GM18858 (cell line): ENCODE measurements around the gene HNRNPA1.
"Not testable (repeated sequence)": the region's sequence is repeated elsewhere in the genome, so short reads cannot be mapped to it uniquely, and the experiment has no call there.

Experiments
- ATAC-seq: cut with Tn5 transposase; IDR thresholded peaks from one replicate; pipeline ENCODE4 v1.9.1; 2021; ENCODE audit not compliant: unreplicated experiment

HNRNPA1 gene

DNA sequence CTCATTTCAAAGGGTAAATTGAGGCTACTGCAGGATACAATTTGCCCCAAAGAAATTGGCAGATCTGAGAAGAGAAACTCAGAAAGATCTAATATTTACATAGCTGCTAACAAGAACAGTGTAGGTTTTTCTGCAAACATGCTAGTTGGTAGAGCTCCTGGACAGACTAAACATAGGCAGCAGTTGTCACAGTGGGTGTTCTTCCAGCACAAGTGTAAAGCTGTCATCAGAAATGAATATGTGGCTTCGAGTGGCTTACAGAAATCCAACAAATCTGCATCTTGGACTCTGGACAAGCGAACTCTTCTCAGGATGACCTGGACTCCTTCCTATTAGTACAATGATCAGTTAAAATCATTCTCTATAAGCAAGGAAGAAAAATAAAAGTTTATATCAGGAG, 6.5 kb upstream of the HNRNPA1 start:
- ATAC-seq, result no peak

DNA sequence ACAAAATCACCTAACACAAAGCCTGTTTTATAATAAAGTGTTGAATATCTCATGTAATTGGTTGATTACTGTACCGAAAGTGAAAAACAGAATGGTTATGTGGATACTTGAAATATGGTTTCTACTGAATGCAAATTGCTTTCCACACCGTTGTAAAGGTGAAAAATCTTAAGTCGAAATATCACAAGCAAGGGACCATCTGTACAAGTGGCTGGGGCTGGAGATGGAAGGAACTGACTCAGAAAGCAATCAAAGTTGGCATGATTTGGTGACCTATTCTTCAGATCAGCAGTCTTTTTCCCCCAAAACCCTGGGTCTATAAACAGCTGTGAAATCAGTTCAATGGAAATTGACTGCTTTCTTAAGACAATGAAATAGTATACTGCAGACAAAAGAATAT, 4.2 kb upstream of the HNRNPA1 start:
- ATAC-seq, result no peak

DNA sequence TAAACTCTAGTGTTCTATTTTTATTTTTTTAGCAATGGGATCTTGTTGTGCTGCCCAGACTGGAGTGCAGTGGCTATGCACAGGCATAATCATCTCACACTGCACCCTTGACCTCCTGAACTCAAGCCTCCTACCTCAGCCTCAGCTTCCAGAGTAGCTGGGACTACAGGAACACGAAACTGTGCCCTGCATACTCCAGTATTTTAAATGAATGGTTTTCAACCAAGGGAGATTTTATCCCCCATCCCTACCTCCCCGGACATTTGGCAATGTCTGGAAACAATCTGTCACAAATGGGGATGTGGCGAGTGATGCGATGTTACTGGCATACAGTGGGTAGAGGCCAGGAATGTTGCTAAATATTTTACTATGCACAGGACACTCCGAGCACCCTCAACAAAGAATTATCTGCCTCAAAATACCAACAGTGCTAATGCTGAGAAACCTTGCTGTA, 2.7 kb upstream of the HNRNPA1 start:
- ATAC-seq, result no peak

DNA sequence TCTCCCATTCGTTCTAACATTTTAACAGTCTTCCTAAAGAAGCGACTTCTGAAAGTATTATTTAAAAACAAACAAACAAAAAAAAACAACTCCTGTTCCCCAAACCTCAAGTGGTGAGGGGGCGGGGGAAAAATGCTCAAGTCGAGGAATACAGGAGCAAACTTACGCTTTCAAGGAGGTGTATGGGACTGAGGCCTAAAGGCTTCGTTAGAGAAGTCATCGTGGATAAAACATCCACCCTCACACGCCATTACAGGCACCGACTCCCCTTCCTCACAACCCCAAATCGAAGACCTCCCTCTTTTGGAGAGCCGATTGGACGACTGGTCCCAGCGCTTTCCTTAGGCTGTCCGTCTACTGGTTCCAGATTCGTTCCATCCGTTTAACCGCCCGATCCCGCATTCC, 1.3 kb upstream of the HNRNPA1 start:
- no peak for ATAC-seq

DNA sequence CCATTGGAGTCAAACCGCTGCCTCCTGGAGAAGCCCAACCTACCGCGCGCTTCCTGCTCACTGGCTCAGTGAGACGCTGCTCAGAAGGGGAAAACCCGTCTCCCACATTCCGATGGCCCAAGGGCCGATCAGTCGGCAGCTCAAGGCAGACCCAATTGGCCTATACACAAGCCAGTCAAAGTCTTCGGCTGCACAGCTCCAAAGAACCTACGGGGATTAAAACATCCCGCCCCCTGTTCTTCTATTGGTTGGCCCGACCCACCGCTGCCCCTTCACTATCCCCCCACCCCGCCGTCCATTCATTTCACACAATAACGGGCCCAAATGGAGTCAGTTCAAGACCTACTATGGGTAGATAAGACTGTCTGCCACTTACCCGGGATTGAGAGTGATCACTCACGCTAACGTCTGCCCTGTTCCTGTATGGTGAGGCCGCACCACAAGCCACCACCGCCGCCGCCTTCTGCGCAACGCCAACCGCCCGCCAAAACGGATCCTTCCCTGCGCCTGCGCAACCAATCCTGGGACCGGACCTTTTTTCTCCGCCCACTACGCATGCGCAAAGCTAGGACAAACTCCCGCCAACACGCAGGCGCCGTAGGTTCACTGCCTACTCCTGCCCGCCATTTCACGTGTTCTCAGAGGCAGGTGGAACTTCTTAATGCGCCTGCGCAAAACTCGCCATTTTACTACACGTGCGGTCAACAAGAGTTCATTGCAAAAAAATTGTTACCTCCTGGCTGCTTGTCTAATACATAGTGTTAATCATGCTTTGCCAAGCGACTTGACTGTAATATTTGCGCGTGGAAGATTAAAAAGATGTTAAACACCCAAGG, 676 bp upstream of the HNRNPA1 start, which contains the start of gene CBX5:
CBX5 (minus strand) TSS at position 491 of the 836 bp plus-strand sequence. CDS start 22,472 bp downstream, outside the sequence.
- peak; percentile 66 for ATAC-seq

DNA sequence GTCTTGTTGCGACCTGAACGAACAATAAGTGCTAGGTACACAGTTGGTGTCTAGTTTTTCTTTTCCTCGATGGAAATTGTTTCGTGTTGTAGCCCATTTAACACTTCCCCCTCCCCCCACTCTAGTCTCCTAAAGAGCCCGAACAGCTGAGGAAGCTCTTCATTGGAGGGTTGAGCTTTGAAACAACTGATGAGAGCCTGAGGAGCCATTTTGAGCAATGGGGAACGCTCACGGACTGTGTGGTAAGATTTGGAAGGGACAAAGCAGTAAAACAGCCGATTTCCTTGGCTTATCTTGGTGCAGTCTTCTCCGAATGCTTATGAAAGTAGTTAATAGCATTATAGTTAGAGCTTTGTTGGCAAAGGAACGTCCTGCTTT, 724 bp downstream of the HNRNPA1 start:
- ATAC-seq, result not testable (repeated sequence)

DNA sequence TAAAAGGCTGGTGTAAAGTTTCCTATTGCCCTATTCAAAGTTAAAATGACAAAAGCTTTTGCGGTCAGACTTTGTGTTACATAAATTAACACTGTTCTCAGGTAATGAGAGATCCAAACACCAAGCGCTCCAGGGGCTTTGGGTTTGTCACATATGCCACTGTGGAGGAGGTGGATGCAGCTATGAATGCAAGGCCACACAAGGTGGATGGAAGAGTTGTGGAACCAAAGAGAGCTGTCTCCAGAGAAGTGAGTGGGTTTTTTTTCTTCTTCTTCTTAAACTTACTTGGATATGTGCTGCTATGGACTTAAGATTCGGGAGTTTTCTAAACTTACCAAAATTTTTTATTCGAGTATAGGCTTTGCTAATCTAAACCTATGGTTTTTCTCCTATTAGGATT, 1.2 kb downstream of the HNRNPA1 start:
- not testable (repeated sequence) for ATAC-seq

DNA sequence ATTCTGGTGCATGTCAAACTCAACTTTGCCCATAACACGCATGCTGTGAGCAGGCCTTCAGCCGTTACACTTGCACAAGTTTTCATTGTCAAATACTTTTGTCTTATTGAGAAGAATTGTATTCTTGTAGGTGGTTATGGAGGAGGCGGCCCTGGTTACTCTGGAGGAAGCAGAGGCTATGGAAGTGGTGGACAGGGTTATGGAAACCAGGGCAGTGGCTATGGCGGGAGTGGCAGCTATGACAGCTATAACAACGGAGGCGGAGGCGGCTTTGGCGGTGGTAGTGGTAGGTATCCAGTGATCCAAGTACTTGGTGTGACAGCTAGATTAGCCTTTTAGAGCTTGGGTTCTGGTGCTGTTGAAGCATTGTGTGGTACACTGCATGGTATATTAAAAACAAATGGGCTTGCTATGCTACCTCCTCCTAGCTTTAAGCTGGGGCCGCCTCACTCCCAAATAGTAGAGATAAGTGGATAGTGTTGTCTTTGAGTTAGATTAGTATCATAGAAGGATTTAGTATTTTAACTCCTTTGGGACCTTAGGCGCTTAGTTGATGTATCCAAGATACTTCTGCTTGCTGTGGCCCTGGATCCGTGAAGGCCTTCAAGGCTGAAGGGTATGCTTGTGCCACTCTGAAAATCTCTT, 2.5 kb downstream of the HNRNPA1 start:
- ATAC-seq, result no peak

DNA sequence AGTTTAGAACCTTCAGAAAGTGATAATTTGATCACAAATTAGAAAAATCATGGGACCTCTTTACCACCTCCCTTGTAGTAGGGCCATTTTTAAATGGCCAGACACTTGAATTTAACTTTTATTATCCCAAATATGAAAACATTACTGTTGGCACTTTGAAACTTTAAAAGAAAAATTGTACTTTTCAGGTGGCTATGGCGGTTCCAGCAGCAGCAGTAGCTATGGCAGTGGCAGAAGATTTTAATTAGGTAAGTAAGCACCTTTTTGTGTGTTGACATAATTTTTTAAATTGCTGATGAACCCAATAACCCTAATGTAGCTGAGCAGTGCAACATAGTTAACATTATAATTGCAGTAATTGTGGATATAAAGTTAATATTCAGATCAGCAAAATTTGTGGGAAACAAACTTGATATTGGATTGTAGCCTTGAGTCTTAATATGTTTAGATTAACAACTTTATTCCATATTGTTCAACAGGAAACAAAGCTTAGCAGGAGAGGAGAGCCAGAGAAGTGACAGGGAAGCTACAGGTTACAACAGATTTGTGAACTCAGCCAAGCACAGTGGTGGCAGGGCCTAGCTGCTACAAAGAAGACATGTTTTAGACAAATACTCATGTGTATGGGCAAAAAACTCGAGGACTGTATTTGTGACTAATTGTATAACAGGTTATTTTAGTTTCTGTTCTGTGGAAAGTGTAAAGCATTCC, 3.7 kb downstream of the HNRNPA1 start:
- ATAC-seq, result not testable (repeated sequence)

DNA sequence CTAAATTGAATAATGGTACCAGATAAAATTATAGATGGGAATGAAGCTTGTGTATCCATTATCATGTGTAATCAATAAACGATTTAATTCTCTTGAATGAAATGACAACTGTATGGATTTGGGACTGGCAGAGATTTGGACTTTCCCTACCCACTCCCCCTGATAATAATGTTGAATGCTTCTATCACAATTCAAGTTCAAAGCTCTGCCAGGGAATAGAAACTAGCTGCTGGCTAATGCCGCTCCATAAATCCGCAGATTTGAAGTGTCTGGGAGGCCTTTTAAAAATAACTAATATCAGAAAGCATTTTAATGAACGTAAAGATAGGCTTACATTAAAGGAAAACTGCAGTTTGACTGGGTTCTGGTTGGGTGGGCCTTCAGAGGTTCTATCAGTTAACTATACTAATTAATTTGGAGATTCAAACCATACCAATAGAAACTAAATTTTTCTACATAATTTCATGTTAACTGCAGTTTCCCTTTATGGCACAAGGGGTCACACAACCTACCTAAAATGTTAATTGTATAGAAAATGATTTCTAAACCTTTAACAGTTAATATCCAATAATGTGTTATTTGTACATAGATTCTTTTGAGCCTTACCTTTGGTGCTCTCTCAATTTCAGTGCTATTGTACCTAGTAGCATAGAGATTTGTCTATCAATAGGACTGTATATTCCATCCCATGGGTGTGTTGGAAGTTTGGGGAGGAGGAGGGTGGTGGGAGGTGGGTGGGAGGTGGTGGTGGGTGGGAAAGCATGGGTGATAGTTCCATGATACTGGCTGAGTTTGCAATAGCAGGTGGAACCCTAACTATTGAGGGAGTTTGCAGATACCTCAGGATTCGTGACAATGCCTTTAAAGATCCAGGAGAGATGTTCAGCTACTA, 4.9 kb downstream of the HNRNPA1 start:
- no peak for ATAC-seq

DNA sequence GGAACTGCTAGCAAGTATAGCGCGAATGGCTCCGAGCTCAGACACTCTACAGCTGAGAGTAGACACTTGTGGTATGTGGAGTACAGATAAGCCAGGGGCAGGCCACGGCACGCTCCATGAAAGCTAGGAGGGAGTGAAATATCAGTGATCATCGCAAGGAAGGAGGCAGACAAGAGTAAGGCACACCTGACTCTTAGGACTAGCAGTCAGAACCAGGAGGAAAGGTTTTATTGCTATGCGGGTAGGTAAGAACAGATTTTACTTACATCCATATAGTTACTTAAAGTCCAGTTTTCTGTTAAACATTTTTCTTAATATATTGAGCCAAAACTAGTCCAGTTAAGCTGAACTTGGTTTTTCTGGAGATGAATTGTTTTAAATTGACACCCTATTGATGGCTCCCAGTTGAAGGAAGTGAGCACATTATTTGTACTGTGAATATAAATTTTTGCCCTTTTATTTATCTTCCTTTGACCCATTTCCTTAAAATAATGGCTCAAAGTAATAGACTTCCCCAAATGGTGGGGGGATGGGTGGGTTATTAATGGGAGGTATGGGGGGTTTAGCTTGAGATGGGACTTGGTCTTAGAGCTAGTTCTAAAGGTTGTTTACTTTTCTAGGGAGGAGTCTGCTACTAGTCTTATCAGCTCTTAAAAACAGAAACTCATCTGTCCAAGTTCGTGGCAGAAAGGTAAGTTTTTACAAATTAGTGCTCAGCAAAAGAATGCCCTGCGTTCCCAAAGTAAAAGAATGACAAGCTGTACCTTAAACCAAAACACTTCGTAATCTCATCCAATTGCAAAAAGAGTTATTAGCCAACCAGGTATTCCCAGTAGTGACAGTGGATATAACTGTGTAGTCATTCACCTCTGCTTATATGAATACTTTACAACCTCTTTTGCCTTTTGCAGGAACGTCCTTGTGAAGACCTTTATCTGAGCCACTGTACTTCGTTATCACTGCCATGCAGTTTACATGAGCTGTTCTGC, 5.8 kb downstream of the HNRNPA1 start:
- no peak for ATAC-seq

DNA sequence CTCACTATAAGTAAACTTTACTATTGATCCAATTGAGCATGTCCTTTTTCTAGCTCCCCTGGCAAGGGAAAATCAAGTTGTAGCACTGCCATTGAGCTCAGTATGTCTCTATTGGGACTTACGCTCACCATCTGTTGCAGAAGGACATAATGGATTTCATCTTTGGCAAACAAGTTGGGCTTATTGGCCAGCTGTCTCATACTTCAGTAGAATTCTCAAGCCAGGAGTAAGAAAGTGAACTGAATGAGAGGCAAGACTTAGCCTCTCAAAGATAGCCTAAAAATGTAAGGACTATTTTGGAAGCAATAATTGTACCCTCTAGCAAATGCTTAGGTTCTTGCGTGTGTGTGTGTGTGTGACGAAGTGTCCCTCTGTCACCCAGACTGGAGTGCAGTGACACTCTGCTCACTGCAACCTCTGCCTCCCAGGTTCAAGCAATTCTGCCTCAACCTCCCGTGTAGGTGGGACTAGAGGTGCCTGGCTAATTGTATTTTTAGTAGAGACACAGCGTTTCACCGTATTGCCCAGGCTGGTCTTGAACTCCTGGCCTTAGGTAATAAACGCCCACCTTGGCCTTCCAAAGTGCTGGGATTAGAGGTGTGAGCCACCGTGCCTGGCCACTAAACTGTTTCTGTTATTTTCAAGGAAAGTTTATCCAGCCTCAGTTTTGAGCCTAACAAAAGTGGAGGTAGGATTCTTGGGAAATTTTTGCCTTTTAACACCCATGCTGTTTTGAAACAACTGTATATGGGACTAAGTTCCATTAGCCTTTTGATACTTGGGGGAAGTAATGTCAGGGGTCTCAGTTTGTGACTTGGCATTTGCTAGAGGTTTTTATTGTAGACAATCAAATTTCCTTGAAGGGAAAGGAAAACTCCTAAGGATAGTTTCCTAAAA, 7.0 kb downstream of the HNRNPA1 start:
- ATAC-seq, result no peak

DNA sequence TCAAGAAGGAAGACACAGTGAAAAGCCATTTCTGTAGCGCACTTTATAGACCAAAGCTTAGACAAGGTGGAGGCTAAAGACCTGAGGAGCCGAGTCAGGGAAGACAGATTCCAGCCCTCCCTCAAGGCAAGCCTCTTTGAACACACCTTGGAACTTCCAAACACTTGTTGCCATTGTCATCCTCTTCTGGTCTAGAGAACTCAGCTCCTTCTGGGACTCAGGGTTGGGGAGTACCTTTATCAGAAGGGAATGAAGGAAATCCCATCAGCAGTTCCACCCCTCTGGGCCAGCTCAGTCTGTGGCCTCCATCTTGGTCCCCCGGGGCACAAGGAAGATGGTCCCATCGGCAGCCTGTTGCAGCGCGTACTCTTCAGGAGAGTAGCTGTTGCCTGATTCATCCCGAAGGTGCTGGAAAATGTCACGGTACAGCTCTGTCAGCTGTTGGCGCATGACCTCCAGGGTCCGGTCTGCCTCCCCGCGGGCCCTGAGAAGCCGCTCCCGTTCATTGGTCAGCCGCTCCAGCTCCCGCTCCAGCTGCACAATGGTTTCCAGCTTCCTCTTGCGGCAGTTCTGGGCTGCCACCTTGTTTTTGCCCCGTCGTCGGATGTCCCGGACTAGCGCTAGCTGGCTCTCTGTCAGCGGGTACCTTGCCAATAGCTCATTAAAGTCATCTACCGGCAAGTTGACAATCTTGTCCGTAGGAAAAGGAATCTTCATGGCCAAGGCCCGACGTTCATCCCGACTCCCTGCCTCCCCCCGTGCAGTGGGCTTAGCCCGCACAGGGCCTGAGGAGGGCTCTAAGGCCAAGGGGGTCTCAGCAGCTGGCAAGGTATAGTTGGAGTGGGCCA, 11.8 kb downstream of the HNRNPA1 start:
- no peak for ATAC-seq

DNA sequence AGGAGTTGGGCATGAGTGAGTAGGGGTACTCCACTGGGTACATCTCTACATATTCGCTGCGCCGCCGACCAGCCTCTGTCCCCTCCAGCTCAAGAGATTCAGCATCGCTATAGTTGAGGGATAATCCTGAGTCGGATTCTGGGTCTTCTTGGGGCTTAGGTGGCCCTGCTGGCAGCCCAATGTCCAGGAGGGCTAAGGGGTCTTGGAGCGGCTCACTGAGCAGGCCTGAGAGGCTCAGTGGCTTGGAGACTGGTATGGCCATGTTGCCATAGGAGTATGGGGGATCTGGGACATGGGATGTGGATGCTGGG, 12.4 kb downstream of the HNRNPA1 start:
- no peak for ATAC-seq

DNA sequence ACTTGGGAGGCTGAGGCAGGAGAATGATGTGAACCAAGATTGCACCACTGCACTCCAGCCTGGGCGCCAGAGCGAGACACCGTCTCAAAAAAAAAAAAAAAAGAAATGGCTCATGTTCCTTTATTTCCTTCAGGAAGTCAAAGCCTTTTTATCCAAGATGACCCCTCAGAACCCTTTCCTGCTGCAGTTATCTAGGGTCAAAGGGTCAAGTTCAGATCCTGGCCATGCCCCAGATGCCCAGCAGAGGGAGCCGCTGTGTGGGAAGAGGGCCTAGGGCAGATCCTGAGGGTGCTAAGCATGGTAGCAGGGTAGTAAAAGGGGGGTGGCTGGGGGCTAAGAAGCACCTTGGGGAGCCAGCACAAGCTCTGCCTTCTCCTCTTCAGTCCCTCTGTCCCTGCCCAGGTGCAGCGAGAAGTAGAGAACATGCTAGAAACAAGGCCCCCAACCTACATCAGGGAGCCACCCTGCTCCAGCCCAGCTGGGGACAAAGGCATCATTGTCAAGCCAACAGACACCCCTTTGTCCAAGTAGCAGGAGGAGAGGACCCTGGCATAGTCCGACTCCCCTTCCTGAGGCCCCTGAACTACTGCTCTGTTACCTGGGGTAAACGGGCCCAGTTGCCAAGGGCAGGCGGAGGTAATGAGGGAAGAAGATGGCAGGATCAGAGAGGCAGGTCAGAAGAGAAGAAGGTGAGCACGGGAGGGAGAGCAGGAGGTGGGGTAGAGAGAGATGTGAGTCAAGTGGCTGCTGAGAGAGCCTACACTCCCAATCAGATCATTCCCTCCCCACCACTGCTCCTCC, 13.8 kb downstream of the HNRNPA1 start:
- ATAC-seq, result no peak

DNA sequence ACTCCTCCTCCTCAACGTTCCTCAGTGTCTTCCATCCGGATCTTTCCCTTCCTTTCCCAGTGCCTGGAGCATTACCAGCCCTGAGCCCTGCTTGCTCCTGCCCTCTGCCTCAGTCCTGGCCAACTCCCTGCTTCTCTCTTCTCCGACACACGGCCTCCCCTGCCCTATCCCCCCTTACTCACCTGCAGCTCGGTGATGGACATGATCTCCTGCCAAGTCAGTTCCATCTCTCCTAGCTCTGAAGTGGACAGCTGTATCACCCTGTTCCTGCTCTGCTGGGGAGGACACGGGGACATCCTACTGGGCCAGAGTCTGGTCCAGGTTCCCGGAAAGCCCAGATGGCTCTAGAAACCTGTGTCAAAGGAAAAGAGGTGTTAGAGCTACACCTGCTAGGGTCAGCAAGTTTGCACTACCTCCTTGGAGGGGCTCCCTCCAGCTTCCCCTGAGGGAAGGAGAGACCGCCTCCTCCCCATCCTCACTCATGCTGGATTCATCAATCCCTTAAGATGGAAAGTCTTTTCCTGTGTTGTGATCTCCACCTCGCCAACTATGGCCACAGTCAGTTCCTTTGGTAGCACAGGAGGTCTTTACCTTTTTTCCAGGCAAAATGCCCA, 14.5 kb downstream of the HNRNPA1 start:
- no peak for ATAC-seq
